ENCODE measurements around the gene THPO. TPM values are rescaled to one million over a fixed set of nuclear protein-coding genes. Genes with fewer than 3 reads are reported as not detected.
A peak's percentile ranks its signal among the peaks of the same experiment; 100 is the strongest.

The THPO gene
- total RNA-seq, 1 experiment from 2014 or later, result not detected

- H3K27me3 ChIP-seq (ENCODE audit: low read length), result peaks cover 40% of the 10 kb centered on the region
- peak; percentile 93 for ATAC-seq
- no TSS peak for BruUV-seq (replicated peaks)
Observed at GRCh38 chr3:184399410-184399809, 21.4 kb upstream of the THPO start.

DNA sequence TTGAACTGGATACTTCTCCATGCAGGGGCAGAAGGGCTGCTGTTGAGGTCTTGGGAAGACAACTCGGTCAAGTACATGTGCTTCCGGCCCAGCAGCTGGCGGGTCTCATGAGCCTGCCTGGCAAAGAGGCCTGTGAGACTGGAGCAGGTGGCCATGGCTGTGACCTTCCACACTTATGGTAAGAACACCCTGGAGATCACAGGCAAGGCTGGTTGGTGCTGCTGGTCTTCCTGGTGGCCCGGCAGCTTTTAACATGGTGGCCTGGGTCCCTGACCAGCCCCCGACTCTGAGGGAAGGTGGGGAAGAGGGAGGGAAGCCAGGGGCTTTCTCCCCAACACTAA, 17.3 kb upstream of the THPO start:
- TF ChIP-seq CTCF (conservative IDR thresholded peaks at IDR 0.05; ENCODE audit: low read depth, low read length) (no peak), EZH2 (IDR thresholded peaks at IDR 0.05; ENCODE audit: low read length, unreplicated experiment) (no peak)
- ChIA-PET POLR2A (ENCODE audit: unreplicated experiment) (no interaction called here), CTCF (no interaction called here)
- intact Hi-C loops (cut with micrococcal nuclease), result no loop called here
- DNase-seq (no peak), ATAC-seq (no peak)
- Histone ChIP-seq H3K27me3 (ENCODE audit: low read length) (peaks cover 36% of the 10 kb centered on the region), H3K4me1 (ENCODE audit: insufficient read depth, low read length) (no peaks in the 10 kb centered on the region), H3F3A (ENCODE audit: low read length, unreplicated experiment) (no peaks in the 10 kb centered on the region), H3K9me3 (ENCODE audit: low read length) (no peaks in the 10 kb centered on the region), H3K27ac (ENCODE audit: low read length) (no peak overlapping the region), H3K4me3 (ENCODE audit: low read length) (no peak overlapping the region), H3K36me3 (ENCODE audit: low read depth, low read length) (no peaks in the 10 kb centered on the region), H3K4me2 (ENCODE audit: low read length) (no peak overlapping the region), H3K9me2 (replicated peaks; ENCODE audit: low read length) (no peaks in the 10 kb centered on the region), H2AFZ (ENCODE audit: low read length) (no peak overlapping the region), H3K79me2 (ENCODE audit: low read length) (no peaks in the 10 kb centered on the region), H3K9ac (ENCODE audit: low read length) (no peak overlapping the region), H4K20me1 (ENCODE audit: low read length) (no peaks in the 10 kb centered on the region)
- no TSS peak for BruUV-seq (replicated peaks)

More at GRCh38 chr3:184399410-184399809, 21.4 kb upstream of the THPO start:
- Histone ChIP-seq H3K27ac (ENCODE audit: low read length) (no peak overlapping the region), H3K9me3 (ENCODE audit: low read length) (no peaks in the 10 kb centered on the region), H3F3A (ENCODE audit: low read length, unreplicated experiment) (no peaks in the 10 kb centered on the region), H3K4me2 (ENCODE audit: low read length) (no peak overlapping the region), H2AFZ (ENCODE audit: low read length) (no peak overlapping the region), H3K79me2 (ENCODE audit: low read length) (no peaks in the 10 kb centered on the region), H3K9ac (ENCODE audit: low read length) (no peak overlapping the region), H3K4me3 (ENCODE audit: low read length) (no peak overlapping the region), H3K4me1 (ENCODE audit: insufficient read depth, low read length) (no peaks in the 10 kb centered on the region), H3K36me3 (ENCODE audit: low read depth, low read length) (no peaks in the 10 kb centered on the region), H3K9me2 (replicated peaks; ENCODE audit: low read length) (no peaks in the 10 kb centered on the region), H4K20me1 (ENCODE audit: low read length) (no peaks in the 10 kb centered on the region)
- DNase-seq, result peak; percentile 57
- CTCF ChIA-PET, result interaction anchor here (0.6 to 1.2 kb wide), 2 partner anchors 28 to 349 kb away, joined by 4 to 19 read pairs; no protein-coding TSS in a partner anchor
- TF ChIP-seq EZH2phosphoT487 (IDR thresholded peaks at IDR 0.05; ENCODE audit: borderline replicate concordance, low read length) (no peak), EZH2 (IDR thresholded peaks at IDR 0.05; ENCODE audit: low read length, unreplicated experiment) (no peak), CTCF (conservative IDR thresholded peaks at IDR 0.05; ENCODE audit: low read depth, low read length) (no peak)
- POLR2A ChIA-PET (ENCODE audit: unreplicated experiment), result no interaction called here
- intact Hi-C loops (cut with micrococcal nuclease), result no loop called here

GRCh38 chr3:184391266-184391665, 13.3 kb upstream of the THPO start:
- no peak for TF ChIP-seq EZH2 (IDR thresholded peaks at IDR 0.05; ENCODE audit: low read length, unreplicated experiment)
- no peak for TF ChIP-seq EZH2phosphoT487 (IDR thresholded peaks at IDR 0.05; ENCODE audit: borderline replicate concordance, low read length)
- TF ChIP-seq CTCF (conservative IDR thresholded peaks at IDR 0.05; ENCODE audit: low read depth, low read length), result no peak

More at GRCh38 chr3:184391266-184391665, 13.3 kb upstream of the THPO start:
- Histone ChIP-seq H2AFZ (ENCODE audit: low read length) (no peak overlapping the region), H3K27me3 (ENCODE audit: low read length) (peaks cover 45% of the 10 kb centered on the region), H3K4me2 (ENCODE audit: low read length) (no peak overlapping the region), H3K4me1 (ENCODE audit: insufficient read depth, low read length) (no peaks in the 10 kb centered on the region), H3F3A (ENCODE audit: low read length, unreplicated experiment) (no peaks in the 10 kb centered on the region), H3K79me2 (ENCODE audit: low read length) (no peaks in the 10 kb centered on the region), H3K4me3 (ENCODE audit: low read length) (no peak overlapping the region), H3K9me2 (replicated peaks; ENCODE audit: low read length) (no peaks in the 10 kb centered on the region), H3K9ac (ENCODE audit: low read length) (no peak overlapping the region), H4K20me1 (ENCODE audit: low read length) (no peaks in the 10 kb centered on the region), H3K27ac (ENCODE audit: low read length) (no peak overlapping the region), H3K9me3 (ENCODE audit: low read length) (no peaks in the 10 kb centered on the region), H3K36me3 (ENCODE audit: low read depth, low read length) (no peaks in the 10 kb centered on the region)
- ATAC-seq (no peak), DNase-seq (no peak)
- ChIA-PET CTCF (no interaction called here), POLR2A (ENCODE audit: unreplicated experiment) (no interaction called here)
- intact Hi-C loops (cut with micrococcal nuclease), result no loop called here
- no TSS peak for BruUV-seq (replicated peaks)

Data from PC-3 (cell line).